GM12891 (cell line): Measurements from ENCODE around the gene KCNQ5.

ENCODE experiments used
- PAX5 ChIP-seq: IDR thresholded peaks from 2 replicates; pipeline ENCODE4 v1.6.1; 2011; ENCODE audit warnings: low read length, moderate library complexity, mild to moderate bottlenecking; ENCODE audit not compliant: insufficient read depth, severe bottlenecking
- POLR2A ChIP-seq: IDR thresholded peaks from 2 replicates; pipeline ENCODE4 v1.6.1; 2011; ENCODE audit warnings: low read depth, low read length, control low read depth
- POLR2AphosphoS5 ChIP-seq: IDR thresholded peaks from 2 replicates; pipeline ENCODE4 v1.6.1; 2011; ENCODE audit warnings: low read depth, low read length, control low read depth
- POU2F2 ChIP-seq: IDR thresholded peaks from 2 replicates; pipeline ENCODE4 v1.6.1; 2011; ENCODE audit warnings: low read depth, mild to moderate bottlenecking, control low read depth, low read length, moderate library complexity
- SPI1 ChIP-seq: IDR thresholded peaks from 2 replicates; pipeline ENCODE4 v1.6.1; 2011; ENCODE audit warnings: low read depth, low read length, control low read depth
- TAF1 ChIP-seq: IDR thresholded peaks from 2 replicates; pipeline ENCODE4 v1.6.1; 2011; ENCODE audit warnings: low read depth, low read length, control low read depth

- TF ChIP-seq POLR2A (no peak), POLR2AphosphoS5 (no peak), SPI1 (no peak), TAF1 (no peak), PAX5 (no peak), POU2F2 (no peak)
These were observed 328.4 kb downstream of the KCNQ5 start for GRCh38 chr6:72950114-72950860.
